Endothelial cell of umbilical vein (primary cell): Measurements from ENCODE around the gene SPCS3. TPM values are rescaled to one million over a fixed set of nuclear protein-coding genes. Genes with fewer than 3 reads are reported as not detected.

ENCODE experiments used
- BruUV-seq: library from RNA; stranded (reverse); fragments of 400-500 nt; replicated peaks from 2 replicates; lab custom pipeline; 2021; lab: Mats Ljungman, UMichigan
- CTCF ChIA-PET: fragments of 300-600, 350-600 bp; sonication (Branson Sonifier 250); formaldehyde crosslinking; loops from one replicate; lab custom pipeline; 2021; ENCODE audit warnings: antibody characterized with exemption, inconsistent platforms; lab: Charles Lee
- POLR2A ChIA-PET: fragments of 300-600, 350-600 bp; sonication (Branson Sonifier 250); formaldehyde crosslinking; loops from one replicate; lab custom pipeline; 2021; ENCODE audit warnings: antibody characterized with exemption, inconsistent platforms; lab: Charles Lee
- DNase-seq: peaks from one replicate; pipeline ENCODE4 v3.0.0-alpha.2; 2011; ENCODE audit warnings: low read depth, low spot score
- FAIRE-seq: peaks from 2 replicates; lab custom pipeline; 2011; peaks lifted over from hg19 to GRCh38; lab: Jason Lieb, UNC
- H2AFZ ChIP-seq: 2 replicates; pipeline ENCODE4 v1.6.0; 2012; ENCODE audit warnings: low read depth, low read length, control low read depth, inconsistent platforms
- H3K27ac ChIP-seq: 2 replicates; pipeline ENCODE4 v1.5.1; 2011; ENCODE audit warnings: low read depth, mild to moderate bottlenecking, control low read depth, low read length, moderate library complexity; ENCODE audit not compliant: insufficient read depth
- H3K27me3 ChIP-seq, 2 experiments: 2 replicates each; pipeline versions ENCODE4 v1.6.0 to v1.6.1; 2011; ENCODE audit warnings: low read length in 2 of 2, mixed read lengths in 1 of 2; ENCODE audit not compliant: control insufficient read depth in 2 of 2, insufficient read depth in 2 of 2
- H3K36me3 ChIP-seq, 2 experiments: 2 replicates in 1 of 2; 3 replicates in 1 of 2; pipeline ENCODE4 v1.5.1; 2011; ENCODE audit warnings: low read length in 2 of 2, mild to moderate bottlenecking in 1 of 2, moderate library complexity in 1 of 2; ENCODE audit not compliant: control insufficient read depth in 2 of 2, insufficient read depth in 2 of 2; ENCODE audit errors: extremely low read depth in 1 of 2
- H3K4me1 ChIP-seq: 3 replicates; pipeline ENCODE4 v1.5.1; 2011; ENCODE audit warnings: mild to moderate bottlenecking, low read length; ENCODE audit not compliant: control insufficient read depth, insufficient read depth; ENCODE audit errors: extremely low read depth
- H3K4me2 ChIP-seq: 2 replicates; pipeline ENCODE4 v1.6.1; 2011; ENCODE audit warnings: low read length, control low read depth, mixed read lengths; ENCODE audit not compliant: insufficient read depth
- H3K4me3 ChIP-seq, 3 experiments: fragments of 200-600 bp in 1 of 3; sonication (generic), shearing (Covaris generic) in 1 of 3; replicated peaks in 1 of 3; 2 replicates each; pipeline ENCODE4 v1.5.1; 2011 to 2016; ENCODE audit warnings: control low read depth in 3 of 3, low read length in 3 of 3, mild to moderate bottlenecking in 2 of 3, inconsistent platforms in 1 of 3, low read depth in 1 of 3, moderate library complexity in 1 of 3; ENCODE audit not compliant: insufficient read depth in 1 of 3
- H3K79me2 ChIP-seq: 2 replicates; pipeline ENCODE4 v1.6.0; 2012; ENCODE audit warnings: low read length, inconsistent platforms; ENCODE audit not compliant: control insufficient read depth, insufficient read depth
- H3K9ac ChIP-seq: replicated peaks from 2 replicates; pipeline ENCODE3; 2011; ENCODE audit warnings: low read length, control low read depth; ENCODE audit not compliant: insufficient read depth; ENCODE audit errors: extremely low read depth
- H3K9me1 ChIP-seq: replicated peaks from 3 replicates; pipeline ENCODE4 v1.6.0; 2011; ENCODE audit warnings: mild to moderate bottlenecking, low read length; ENCODE audit not compliant: control insufficient read depth, insufficient read depth; ENCODE audit errors: extremely low read depth
- H3K9me3 ChIP-seq: replicated peaks from 2 replicates; pipeline ENCODE4 v1.5.1; 2012; ENCODE audit warnings: low read length, inconsistent platforms; ENCODE audit not compliant: control insufficient read depth, insufficient read depth
- H4K20me1 ChIP-seq: replicated peaks from 2 replicates; pipeline ENCODE3; 2011; ENCODE audit warnings: mild to moderate bottlenecking, low read length; ENCODE audit not compliant: control insufficient read depth, insufficient read depth; ENCODE audit errors: extremely low read depth
- CTCF ChIP-seq, 2 donors: IDR thresholded peaks; 1 replicate in 1 of 2; 2 replicates in 1 of 2; pipeline ENCODE4 v1.5.1; 2011; ENCODE audit warnings: low read length in 2 of 2, mild to moderate bottlenecking in 2 of 2, moderate library complexity in 2 of 2, control low read depth in 1 of 2, inconsistent platforms in 1 of 2, low read depth in 1 of 2; ENCODE audit not compliant: insufficient read depth in 1 of 2; ENCODE audit errors: extremely low read depth in 1 of 2
- EZH2 ChIP-seq: IDR thresholded peaks from 2 replicates; pipeline ENCODE4 v1.6.1; 2012; ENCODE audit warnings: borderline replicate concordance, low read depth, mild to moderate bottlenecking, moderate library complexity, low read length, inconsistent platforms; ENCODE audit not compliant: severe bottlenecking
- FOS ChIP-seq: IDR thresholded peaks from 2 replicates; pipeline ENCODE4 v1.6.1; 2011; ENCODE audit warnings: mild to moderate bottlenecking, low read length, moderate library complexity, borderline replicate concordance; ENCODE audit not compliant: insufficient read depth
- GATA2 ChIP-seq: IDR thresholded peaks from 2 replicates; pipeline ENCODE4 v1.7.0; 2011; ENCODE audit warnings: low read depth, mild to moderate bottlenecking, moderate library complexity, mixed read lengths, low read length; ENCODE audit not compliant: insufficient read length, insufficient read depth
- JUN ChIP-seq: IDR thresholded peaks from 2 replicates; pipeline ENCODE4 v1.6.1; 2011; ENCODE audit warnings: borderline replicate concordance, low read depth; ENCODE audit not compliant: insufficient read length, insufficient read depth
- MAX ChIP-seq: IDR thresholded peaks from 2 replicates; pipeline ENCODE4 v1.6.1; 2011; ENCODE audit not compliant: insufficient read depth, insufficient read length
- MYC ChIP-seq: IDR thresholded peaks from one replicate; pipeline ENCODE4 v1.6.1; 2011; ENCODE audit warnings: mild to moderate bottlenecking, low read depth, low read length
- POLR2A ChIP-seq: IDR thresholded peaks from 2 replicates; pipeline ENCODE4 v1.6.1; 2012; ENCODE audit warnings: low read depth, mild to moderate bottlenecking, control low read depth, low read length
- POLR2AphosphoS5 ChIP-seq: IDR thresholded peaks from 2 replicates; pipeline ENCODE4 v1.6.1; 2012; ENCODE audit warnings: low read depth, mild to moderate bottlenecking, control low read depth, low read length, moderate library complexity; ENCODE audit not compliant: insufficient read depth
- dilution Hi-C: fragments of 300-500 bp; cut with MboI; formaldehyde crosslinking; loops from one replicate; pipeline ENCODE4 v1.15.0; 2019; ENCODE audit warnings: low sequenced_read_pairs; ENCODE audit not compliant: extremely low pct_ligation_motif_present
- intact Hi-C: fragments of 100-400 bp; cut with micrococcal nuclease; formaldehyde crosslinking; loops from one replicate; pipeline ENCODE4 v1.10.0; 2022
- polyA plus RNA-seq, 4 experiments: library from polyadenylated mRNA; depleted of rRNA in 3 of 4; stranded (reverse) in 3 of 4; unstranded in 1 of 4; fragments of >200 nt; gene quantifications; 2 replicates each; pipeline versions ENCODE4 v1.2.1 to v1.2.3, GENCODE V29; 2011 to 2012; ENCODE audit warnings: missing spikeins in 1 of 4
- total RNA-seq: library from RNA; stranded (reverse); gene quantifications from 2 replicates; pipeline ENCODE4 v1.2.3, GENCODE V29; 2021

The SPCS3 gene
- total and polyA plus RNA-seq, 2 donors (not counting 3 experiments of a cell fraction or from before 2014, with no cell fraction given) = 36.4 to 183 TPM

GRCh38 chr4:176335421-176335820 lies 15.7 kb downstream of the SPCS3 start:
- ChIA-PET POLR2A (no interaction called here), CTCF (no interaction called here)
- no TSS peak for BruUV-seq
- no peaks in the 10 kb centered on the region for H3K4me1 ChIP-seq
- no peak overlapping the region for H2AFZ ChIP-seq
- H3K4me2 ChIP-seq = no peak overlapping the region
- no peaks in the 10 kb centered on the region for H3K9me3 ChIP-seq
- no peaks in the 10 kb centered on the region for H3K27me3 ChIP-seq
- intact Hi-C loops = loop anchor here (2.0 kb wide), 1 partner anchor 15 kb away; no protein-coding TSS in a partner anchor
- FAIRE-seq = no peak
- no peak overlapping the region for H3K9ac ChIP-seq
- H3K27ac ChIP-seq = no peak overlapping the region
- no peaks in the 10 kb centered on the region for H3K36me3 ChIP-seq
- TF ChIP-seq MYC (no peak), POLR2A (no peak), EZH2 (no peak), MAX (peak; percentile 21)
- DNase-seq = no peak
- peaks cover under 1% of the 10 kb centered on the region for H4K20me1 ChIP-seq
- H3K4me3 ChIP-seq = no peak overlapping the region
- H3K79me2 ChIP-seq = no peaks in the 10 kb centered on the region
- dilution Hi-C loops = no loop called here
- no peaks in the 10 kb centered on the region for H3K9me1 ChIP-seq

- ChIA-PET CTCF (interaction anchor here (0.6 to 4.6 kb wide), 23 partner anchors 7 to 1977 kb away, joined by 3 to 92 read pairs (median 4); partner anchors contain the start of gene SPATA4), POLR2A (no interaction called here)
- Histone ChIP-seq H3K79me2 (no peaks in the 10 kb centered on the region), H3K9me1 (no peaks in the 10 kb centered on the region), H2AFZ (no peak overlapping the region), H4K20me1 (no peaks in the 10 kb centered on the region), H3K9me3 (no peaks in the 10 kb centered on the region), H3K27ac (no peak overlapping the region), H3K27me3 (no peaks in the 10 kb centered on the region), H3K4me1 (peaks cover 3% of the 10 kb centered on the region), H3K9ac (no peak overlapping the region), H3K4me3 (no peak overlapping the region), H3K4me2 (no peak overlapping the region), H3K36me3 (no peaks in the 10 kb centered on the region)
- BruUV-seq = no TSS peak
- intact Hi-C loops (loop anchor here (2.0 to 5.0 kb wide), 2 partner anchors 1578 to 1975 kb away; no protein-coding TSS in a partner anchor), dilution Hi-C loops (no loop called here)
- TF ChIP-seq POLR2A (no peak), CTCF (IDR thresholded peaks at IDR 0.05; ENCODE audit: extremely low read depth in 1 of 2, insufficient read depth in 1 of 2, low read depth in 1 of 2, low read length in 2 of 2) (no peak), FOS (no peak), MYC (no peak), MAX (no peak), EZH2 (no peak), GATA2 (no peak), JUN (no peak), POLR2AphosphoS5 (no peak)
- FAIRE-seq = peak; percentile 68
- DNase-seq = peak; percentile 32
Observed at GRCh38 chr4:176339936-176340761, 20.4 kb downstream of the SPCS3 start.
